ENCODE data around the gene CACNA2D3.

GRCh38 chr3:54575618-54575960 lies 453.2 kb downstream of the CACNA2D3 start:
- no peak for TF ChIP-seq POLR2A (IDR thresholded peaks at IDR 0.05)
- no peak for TF ChIP-seq CTCF (IDR thresholded peaks at IDR 0.05)
- no peak for TF ChIP-seq EP300 (IDR thresholded peaks at IDR 0.05)

Measured in tibial nerve (tissue), 4 donors.